GM18507 (cell line): ENCODE results near the gene DYNC1I1.

Experiments
- DNase-seq: peaks from one replicate; pipeline ENCODE4 v3.0.0; 2011; ENCODE audit warnings: low read depth; ENCODE audit not compliant: insufficient read length; ENCODE audit errors: extremely low spot score
- FAIRE-seq: peaks from 2 replicates; lab custom pipeline; 2011; peaks lifted over from hg19 to GRCh38; lab: Jason Lieb, UNC

DYNC1I1 gene

GRCh38 chr7:95996174-95996573, 223.8 kb downstream of the DYNC1I1 start:
- FAIRE-seq (no peak), DNase-seq (no peak)

- DNase-seq: no peak
- FAIRE-seq: no peak
These were observed 224.5 kb downstream of the DYNC1I1 start for GRCh38 chr7:95996886-95997285.

GRCh38 chr7:95997632-95998031, 225.3 kb downstream of the DYNC1I1 start:
- no peak for DNase-seq
- FAIRE-seq: no peak

GRCh38 chr7:95999481-95999880, 227.1 kb downstream of the DYNC1I1 start:
- DNase-seq: no peak
- FAIRE-seq: no peak

DNA sequence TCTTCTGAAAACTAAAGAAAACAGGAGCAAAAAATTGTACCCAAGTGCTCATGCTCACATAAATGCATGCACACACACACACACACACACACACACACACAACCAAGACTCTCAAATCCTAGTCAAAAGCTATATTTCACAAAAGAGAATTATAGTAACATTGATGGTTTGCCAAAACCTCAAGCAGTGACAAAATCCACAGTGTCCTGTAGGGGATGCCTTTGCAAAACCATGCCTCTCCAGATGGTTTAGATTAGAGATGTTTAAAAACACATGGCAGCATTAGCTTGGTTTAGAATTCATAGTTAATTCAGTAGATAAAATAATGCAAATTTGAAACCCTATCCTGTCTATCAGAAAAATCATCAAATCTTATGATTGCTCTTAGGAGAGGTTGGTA, 232.2 kb downstream of the DYNC1I1 start:
- DNase-seq: no peak
- no peak for FAIRE-seq

GRCh38 chr7:96005271-96005670, 232.9 kb downstream of the DYNC1I1 start:
- FAIRE-seq (no peak), DNase-seq (no peak)

GRCh38 chr7:96009148-96009547, 236.8 kb downstream of the DYNC1I1 start:
- DNase-seq (no peak), FAIRE-seq (no peak)

GRCh38 chr7:96013836-96014235, 241.5 kb downstream of the DYNC1I1 start:
- no peak for FAIRE-seq
- DNase-seq: no peak

- no peak for FAIRE-seq
- no peak for DNase-seq
These were observed 242.3 kb downstream of the DYNC1I1 start for GRCh38 chr7:96014617-96015016.

- no peak for DNase-seq
- no peak for FAIRE-seq
These were observed 243.8 kb downstream of the DYNC1I1 start for GRCh38 chr7:96016056-96016586.

DNA sequence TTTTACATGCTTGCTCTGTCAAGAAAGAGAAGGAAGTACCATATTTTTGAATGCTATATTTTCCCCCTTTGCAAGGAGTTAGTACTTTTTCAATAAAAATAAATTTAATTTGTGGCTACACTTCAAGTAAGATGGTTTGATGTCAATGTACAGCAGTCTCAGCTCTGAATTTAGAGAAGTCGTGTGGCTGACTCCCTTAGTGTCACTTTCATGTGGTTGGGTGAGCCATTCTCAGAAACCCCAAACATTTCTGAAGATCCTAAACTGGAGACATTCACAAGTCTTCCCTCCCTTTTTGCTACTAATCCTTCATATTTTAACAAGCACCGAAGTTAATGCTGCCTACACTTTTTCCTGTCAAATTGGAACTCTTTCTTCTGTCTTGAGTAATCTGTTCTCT, 244.4 kb downstream of the DYNC1I1 start:
- FAIRE-seq: no peak
- DNase-seq: no peak

- FAIRE-seq (no peak), DNase-seq (no peak)
These were observed 245.5 kb downstream of the DYNC1I1 start for GRCh38 chr7:96017877-96018276.

DNA sequence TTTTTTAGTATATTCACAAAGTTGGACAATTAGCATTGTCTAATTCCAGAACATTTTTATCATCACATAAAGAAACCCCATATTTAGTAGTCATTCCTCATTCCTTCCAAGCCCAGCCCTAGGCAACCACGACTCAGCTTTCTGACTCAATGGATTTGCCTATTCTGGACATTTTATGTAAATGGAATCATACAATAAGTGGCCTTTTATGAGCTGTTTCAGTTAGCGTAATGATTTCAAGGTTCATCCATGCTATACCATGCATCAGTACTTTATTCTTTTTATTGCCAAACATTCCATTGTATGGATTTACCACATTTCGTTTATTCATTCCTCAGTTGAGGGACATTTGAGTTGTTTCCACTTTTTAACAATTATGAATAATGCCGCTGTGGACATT, 249.2 kb downstream of the DYNC1I1 start:
- DNase-seq (no peak), FAIRE-seq (no peak)

GRCh38 chr7:96023387-96023786, 251.0 kb downstream of the DYNC1I1 start:
- DNase-seq (no peak), FAIRE-seq (no peak)

GRCh38 chr7:96026010-96026409, 253.7 kb downstream of the DYNC1I1 start:
- FAIRE-seq (no peak), DNase-seq (no peak)

- FAIRE-seq (no peak), DNase-seq (no peak)
These were observed 254.3 kb downstream of the DYNC1I1 start for GRCh38 chr7:96026611-96027010.

GRCh38 chr7:96028729-96029128, 256.4 kb downstream of the DYNC1I1 start:
- no peak for FAIRE-seq
- no peak for DNase-seq

DNA sequence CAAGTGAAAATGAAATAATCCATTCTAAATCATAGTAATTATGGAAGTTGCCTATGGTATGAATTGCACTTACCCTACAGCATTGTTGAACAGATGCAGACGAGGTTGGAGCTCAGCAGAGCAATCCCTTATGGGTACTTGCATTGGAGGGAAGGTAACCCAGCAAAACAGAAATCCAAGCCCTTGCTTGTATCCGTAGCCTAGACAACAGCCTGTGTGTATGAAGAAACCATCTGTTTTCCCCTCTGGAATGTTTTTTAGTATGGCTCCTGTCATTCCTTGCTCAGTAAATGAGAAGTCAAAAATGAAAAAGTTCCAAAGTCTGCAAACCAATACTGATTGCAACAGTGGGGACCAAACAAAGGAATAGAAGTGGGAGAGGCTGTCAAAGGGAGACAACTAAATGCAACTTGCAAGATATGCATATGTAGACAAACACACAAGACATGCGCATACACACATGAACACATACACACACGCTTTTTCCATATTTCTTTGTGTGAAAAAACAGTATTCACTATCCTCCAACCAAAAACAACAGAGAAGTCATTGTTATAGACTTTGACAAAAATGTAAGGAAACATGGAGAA, 260.8 kb downstream of the DYNC1I1 start:
- FAIRE-seq (no peak), DNase-seq (no peak)

GRCh38 chr7:96034940-96035727, 262.8 kb downstream of the DYNC1I1 start:
- no peak for DNase-seq
- FAIRE-seq: no peak

GRCh38 chr7:96040250-96040772, 268.0 kb downstream of the DYNC1I1 start:
- no peak for DNase-seq

GRCh38 chr7:96041171-96041570, 268.8 kb downstream of the DYNC1I1 start:
- FAIRE-seq: no peak

More at GRCh38 chr7:96040250-96040772, 268.0 kb downstream of the DYNC1I1 start:
- FAIRE-seq: no peak

More at GRCh38 chr7:96041171-96041570, 268.8 kb downstream of the DYNC1I1 start:
- no peak for DNase-seq
